ENCODE data around the gene NT5DC4. TPM values are rescaled to one million over a fixed set of nuclear protein-coding genes. Genes with fewer than 3 reads are reported as not detected.

The NT5DC4 gene
- total RNA-seq, 1 experiment from 2014 or later, result not detected

DNA sequence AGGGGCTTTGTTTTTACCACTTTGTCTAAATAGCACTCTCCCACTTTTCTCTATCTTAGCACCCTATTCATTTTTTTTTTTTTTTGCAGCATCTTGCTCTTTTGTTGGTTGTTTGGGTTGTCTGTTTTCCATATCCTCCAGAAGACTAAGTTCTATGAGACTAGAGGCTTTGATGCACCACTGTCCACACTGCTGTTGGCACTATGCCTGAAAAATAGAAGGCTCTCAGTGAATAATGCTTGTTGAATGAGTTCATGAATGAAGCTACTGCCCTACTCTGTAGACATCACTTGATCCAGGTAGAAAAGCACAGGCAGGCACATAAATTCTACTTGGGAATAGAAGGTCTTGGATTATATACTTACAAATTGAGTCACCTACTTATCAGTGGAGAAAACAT is 56.2 kb downstream of the NT5DC4 start:
- no peak for TF ChIP-seq SIN3A (IDR thresholded peaks at IDR 0.05; ENCODE audit: borderline replicate concordance, insufficient read depth, low read depth, low read length)
- TF ChIP-seq TCF7L2 (IDR thresholded peaks at IDR 0.05; ENCODE audit: low read depth, low read length), result no peak
- TF ChIP-seq CTCF (IDR thresholded peaks at IDR 0.05), result no peak
- TF ChIP-seq REST (IDR thresholded peaks at IDR 0.05; ENCODE audit: insufficient read depth in 1 of 2, low read depth in 2 of 2, low read length in 1 of 2), result no peak
- TF ChIP-seq POLR2AphosphoS5 (IDR thresholded peaks at IDR 0.05; ENCODE audit: low read depth, low read length), result no peak
- in situ Hi-C loops (cut with HindIII; ENCODE audit: low pct_unique_long_range_greater_than_20kb, low sequenced_read_pairs), result no loop called here
- ChIA-PET POLR2A (no interaction called here), CTCF (no interaction called here)
- no TSS peak for BruUV-seq (replicated peaks)
- DNase-seq (ENCODE audit: low read depth, low spot score) (no peak), ATAC-seq (no peak)
- H3K27ac ChIP-seq (ENCODE audit: low read length), result no peak overlapping the region
- no peaks in the 10 kb centered on the region for H3K27me3 ChIP-seq (ENCODE audit: control insufficient read depth, insufficient read depth, low read length)
- no peak overlapping the region for H3K4me3 ChIP-seq (ENCODE audit: low read depth in 2 of 2, low read length in 2 of 2)
- H3K4me1 ChIP-seq (ENCODE audit: control insufficient read depth, insufficient read depth, low read length), result no peaks in the 10 kb centered on the region
- no peaks in the 10 kb centered on the region for H3K9me3 ChIP-seq (ENCODE audit: control insufficient read depth, insufficient read depth, low read depth, low read length)
- intact Hi-C loops (cut with micrococcal nuclease; ENCODE audit: unreplicated experiment), result no loop called here
- no peaks in the 10 kb centered on the region for H3K36me3 ChIP-seq (ENCODE audit: control insufficient read depth, insufficient read depth, low read length)

DNA sequence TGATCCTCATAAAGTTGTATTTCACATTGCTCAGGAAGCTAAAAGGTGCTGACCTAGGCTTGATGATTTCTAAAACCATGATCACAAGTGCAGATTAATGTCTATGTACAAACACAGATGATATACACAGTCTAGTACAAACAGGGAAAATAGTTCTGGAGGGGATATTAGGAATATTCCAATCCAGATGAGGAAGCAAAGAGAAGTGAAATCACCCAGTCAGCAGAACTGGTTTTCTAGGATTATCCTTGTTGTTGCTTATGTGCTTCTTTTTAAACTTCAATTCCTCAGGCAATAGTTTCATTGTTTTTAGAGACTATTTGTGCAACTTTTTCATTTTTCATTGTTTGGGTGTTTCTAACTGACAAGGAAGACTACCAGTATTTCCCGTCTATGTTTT is 58.8 kb downstream of the NT5DC4 start:
- Histone ChIP-seq H3K27ac (ENCODE audit: low read length) (no peak overlapping the region), H3K36me3 (ENCODE audit: control insufficient read depth, insufficient read depth, low read length) (no peaks in the 10 kb centered on the region), H3K27me3 (ENCODE audit: control insufficient read depth, insufficient read depth, low read length) (no peaks in the 10 kb centered on the region; the same call in 1 of the 2 replicates), H3K4me3 (ENCODE audit: low read depth in 2 of 2, low read length in 2 of 2) (no peak overlapping the region), H3K9me3 (ENCODE audit: control insufficient read depth, insufficient read depth, low read depth, low read length) (no peaks in the 10 kb centered on the region), H3K4me1 (ENCODE audit: control insufficient read depth, insufficient read depth, low read length) (no peaks in the 10 kb centered on the region)
- DNase-seq (ENCODE audit: low read depth, low spot score) (no peak), ATAC-seq (no peak)
- POLR2A ChIA-PET, result no interaction called here
- intact Hi-C loops (cut with micrococcal nuclease; ENCODE audit: unreplicated experiment) (no loop called here), in situ Hi-C loops (cut with HindIII; ENCODE audit: low pct_unique_long_range_greater_than_20kb, low sequenced_read_pairs) (no loop called here)
- BruUV-seq (replicated peaks), result no TSS peak
- TF ChIP-seq REST (IDR thresholded peaks at IDR 0.05; ENCODE audit: insufficient read depth in 1 of 2, low read depth in 2 of 2, low read length in 1 of 2) (no peak), POLR2AphosphoS5 (IDR thresholded peaks at IDR 0.05; ENCODE audit: low read depth, low read length) (no peak), CTCF (IDR thresholded peaks at IDR 0.05) (no peak), SIN3A (IDR thresholded peaks at IDR 0.05; ENCODE audit: borderline replicate concordance, insufficient read depth, low read depth, low read length) (no peak), TCF7L2 (IDR thresholded peaks at IDR 0.05; ENCODE audit: low read depth, low read length) (no peak)
- CTCF ChIA-PET, result no interaction called here

Data from Panc1 (cell line).